PC-9 (cell line): Measurements from ENCODE around the gene PTPRG. TPM values are rescaled to one million over a fixed set of nuclear protein-coding genes. Genes with fewer than 3 reads are reported as not detected.

Experiments used
- BruUV-seq: library from RNA; stranded (reverse); fragments of 400-500 nt; replicated peaks from 2 replicates; lab custom pipeline; 2021; lab: Mats Ljungman, UMichigan
- CTCF ChIA-PET: fragments of 300-600 bp; sonication (Branson Sonifier 250); formaldehyde crosslinking; loops from one replicate; lab custom pipeline; 2022; ENCODE audit warnings: antibody characterized with exemption; lab: Charles Lee
- POLR2A ChIA-PET: fragments of 300-600 bp; sonication (Branson Sonifier 250); formaldehyde crosslinking; loops from one replicate; lab custom pipeline; 2022; ENCODE audit warnings: antibody characterized with exemption; ENCODE audit not compliant: unreplicated experiment; lab: Charles Lee
- DNase-seq, 2 experiments: peaks; one replicate each; pipeline versions ENCODE4 v3.0.0 to v3.0.0-alpha.2; 2015 to 2022; ENCODE audit warnings: mixed read lengths in 1 of 2
- H2AFZ ChIP-seq: fragments of 200-600 bp; sonication (generic); 2 replicates; pipeline ENCODE4 v1.8.1; 2017; ENCODE audit warnings: antibody characterized with exemption
- H3F3A ChIP-seq: fragments of 200-600 bp; sonication (generic); 2 replicates; pipeline ENCODE4 v1.8.1; 2017; ENCODE audit warnings: antibody characterized with exemption, mild to moderate bottlenecking, low read depth; ENCODE audit not compliant: insufficient read depth
- H3K27ac ChIP-seq: fragments of 200-600 bp; sonication (generic); 2 replicates; pipeline ENCODE4 v1.6.1; 2016; ENCODE audit warnings: mixed run types
- H3K27me3 ChIP-seq: fragments of 200-600 bp; sonication (generic); 2 replicates; pipeline ENCODE4 v1.6.1; 2016; ENCODE audit warnings: low read depth, mixed run types; ENCODE audit not compliant: insufficient read depth
- H3K36me3 ChIP-seq: fragments of 200-600 bp; sonication (generic); 2 replicates; pipeline ENCODE4 v1.6.1; 2016; ENCODE audit warnings: low read depth, mixed run types
- H3K4me1 ChIP-seq: fragments of 200-600 bp; sonication (generic); replicated peaks from 2 replicates; pipeline ENCODE4 v1.6.1; 2016; ENCODE audit warnings: mixed run types; ENCODE audit not compliant: insufficient read depth
- H3K4me2 ChIP-seq: fragments of 200-600 bp; sonication (generic); 2 replicates; pipeline ENCODE4 v1.6.1; 2017; ENCODE audit warnings: mixed run types
- H3K4me3 ChIP-seq: fragments of 200-600 bp; sonication (generic); 2 replicates; pipeline ENCODE4 v1.6.1; 2016; ENCODE audit warnings: mixed run types
- H3K79me2 ChIP-seq: fragments of 200-600 bp; sonication (generic); 2 replicates; pipeline ENCODE4 v1.6.1; 2017; ENCODE audit warnings: low read depth, mixed run types
- H3K9me2 ChIP-seq: fragments of 200-600 bp; sonication (generic); 2 replicates; pipeline ENCODE4 v1.8.1; 2017; ENCODE audit warnings: mild to moderate bottlenecking; ENCODE audit not compliant: insufficient read depth
- H3K9me3 ChIP-seq: fragments of 200-600 bp; sonication (generic); 2 replicates; pipeline ENCODE4 v1.8.1; 2016; ENCODE audit warnings: low read depth; ENCODE audit not compliant: insufficient read depth
- H4K20me1 ChIP-seq: fragments of 200-600 bp; sonication (generic); 2 replicates; pipeline ENCODE4 v1.8.1; 2017; ENCODE audit not compliant: insufficient read depth
- CTCF ChIP-seq: fragments of 200-600 bp; sonication (generic); conservative IDR thresholded peaks from 2 replicates; pipeline ENCODE4 v1.6.1; 2017; ENCODE audit warnings: mixed run types, antibody characterized with exemption, mild to moderate bottlenecking, moderate library complexity
- EZH2 ChIP-seq: fragments of 200-600 bp; sonication (generic); IDR thresholded peaks from 2 replicates; pipeline ENCODE4 v1.8.0; 2017; ENCODE audit warnings: antibody characterized with exemption, low read depth
- intact Hi-C: fragments of 100-400 bp; cut with micrococcal nuclease; formaldehyde crosslinking; loops from one replicate; pipeline ENCODE4 v1.10.0; 2022; ENCODE audit not compliant: unreplicated experiment
- total RNA-seq: library from RNA; stranded (reverse); gene quantifications from 2 replicates; pipeline ENCODE4 v1.2.3, GENCODE V29; 2021

The PTPRG gene
- total RNA-seq, 1 experiment from 2014 or later, result 32.9 TPM

GRCh38 chr3:61568127-61568526 lies 6.8 kb downstream of the PTPRG start:
- intact Hi-C loops, result no loop called here
- no TSS peak for BruUV-seq
- H3K4me1 ChIP-seq, result no peaks in the 10 kb centered on the region
- 0 out of 2 replicates have a peak, but pooled peaks cover 5% of the 10 kb centered on the region for H3K79me2 ChIP-seq
- POLR2A ChIA-PET, result no interaction called here
- no peak overlapping the region for H3K4me2 ChIP-seq
- TF ChIP-seq EZH2 (no peak), CTCF (no peak)
- CTCF ChIA-PET, result interaction anchor here (0.7 kb wide), 1 partner anchor 561 kb away, joined by 4 read pairs; no protein-coding TSS in a partner anchor
- H3K9me3 ChIP-seq, result no peaks in the 10 kb centered on the region
- H2AFZ ChIP-seq, result no peak overlapping the region
- H3K27ac ChIP-seq, result no peak overlapping the region
- H3K27me3 ChIP-seq, result no peaks in the 10 kb centered on the region
- no peaks in the 10 kb centered on the region for H3F3A ChIP-seq
- H3K36me3 ChIP-seq, result no peaks in the 10 kb centered on the region
- no peak overlapping the region for H3K4me3 ChIP-seq
- DNase-seq, result no peak
- H4K20me1 ChIP-seq, result no peaks in the 10 kb centered on the region
- H3K9me2 ChIP-seq, result no peaks in the 10 kb centered on the region

GRCh38 chr3:61569856-61570580 lies 8.6 kb downstream of the PTPRG start:
- BruUV-seq, result no TSS peak
- Histone ChIP-seq H3K9me2 (no peaks in the 10 kb centered on the region), H4K20me1 (no peaks in the 10 kb centered on the region), H2AFZ (no peak overlapping the region), H3K4me3 (no peak overlapping the region), H3K27ac (no peak overlapping the region), H3F3A (no peaks in the 10 kb centered on the region), H3K9me3 (no peaks in the 10 kb centered on the region), H3K4me2 (no peak overlapping the region), H3K36me3 (no peaks in the 10 kb centered on the region), H3K4me1 (no peaks in the 10 kb centered on the region), H3K79me2 (no peaks in the 10 kb centered on the region), H3K27me3 (no peaks in the 10 kb centered on the region)
- no peak for TF ChIP-seq CTCF
- no peak for TF ChIP-seq EZH2
- CTCF ChIA-PET, result no interaction called here
- intact Hi-C loops, result no loop called here
- POLR2A ChIA-PET, result no interaction called here
- DNase-seq, result no peak

- no peaks in the 10 kb centered on the region for H3K79me2 ChIP-seq
Observed at GRCh38 chr3:61570813-61571212, 9.4 kb downstream of the PTPRG start.

More at GRCh38 chr3:61570813-61571212, 9.4 kb downstream of the PTPRG start:
- no peak for DNase-seq
- Histone ChIP-seq H3K9me3 (no peaks in the 10 kb centered on the region), H4K20me1 (no peaks in the 10 kb centered on the region), H2AFZ (no peak overlapping the region), H3F3A (no peaks in the 10 kb centered on the region), H3K9me2 (no peaks in the 10 kb centered on the region), H3K4me2 (no peak overlapping the region), H3K27me3 (no peaks in the 10 kb centered on the region), H3K36me3 (no peaks in the 10 kb centered on the region), H3K4me3 (no peak overlapping the region), H3K4me1 (no peaks in the 10 kb centered on the region), H3K27ac (no peak overlapping the region)
- intact Hi-C loops, result no loop called here
- POLR2A ChIA-PET, result no interaction called here
- CTCF ChIA-PET, result no interaction called here
- BruUV-seq, result no TSS peak
- no peak for TF ChIP-seq EZH2
- no peak for TF ChIP-seq CTCF
